AG08395 (cell line): ENCODE results near the gene CRYBG2.
"Not testable (repeated sequence)": the region's sequence is repeated elsewhere in the genome, so short reads cannot be mapped to it uniquely, and the experiment has no call there.

Experiments used
- DNase-seq: peaks from one replicate; pipeline ENCODE4 v3.0.0; 2012; ENCODE audit warnings: mixed read lengths, low spot score

Gene CRYBG2

GRCh38 chr1:26295194-26296138 is 58.5 kb downstream of the CRYBG2 start:
- no peak for DNase-seq

- no peak for DNase-seq
Measured at GRCh38 chr1:26293911-26294463, 59.9 kb downstream of the CRYBG2 start.

GRCh38 chr1:26292735-26293134 is 61.2 kb downstream of the CRYBG2 start:
- DNase-seq: not testable (repeated sequence)

GRCh38 chr1:26291939-26292338 is 62.0 kb downstream of the CRYBG2 start:
- DNase-seq: no peak

- DNase-seq: no peak
Measured at GRCh38 chr1:26291433-26291832, 62.5 kb downstream of the CRYBG2 start.

- DNase-seq: no peak
Measured at GRCh38 chr1:26290882-26291261, 63.1 kb downstream of the CRYBG2 start.

- DNase-seq: no peak
Measured at GRCh38 chr1:26290122-26290881, 63.6 kb downstream of the CRYBG2 start.

- DNase-seq: no peak
Measured at GRCh38 chr1:26289158-26290059, 64.5 kb downstream of the CRYBG2 start.

- DNase-seq: no peak
Measured at GRCh38 chr1:26288311-26288941, 65.5 kb downstream of the CRYBG2 start.

GRCh38 chr1:26287811-26288210 is 66.1 kb downstream of the CRYBG2 start:
- DNase-seq: no peak

GRCh38 chr1:26287033-26287711 is 66.8 kb downstream of the CRYBG2 start:
- DNase-seq: peak; percentile 60

- DNase-seq: no peak
Measured at GRCh38 chr1:26286064-26286416, 67.9 kb downstream of the CRYBG2 start.

- no peak for DNase-seq
Measured at GRCh38 chr1:26285366-26286063, 68.4 kb downstream of the CRYBG2 start.

- DNase-seq: peak; percentile 94
Measured at GRCh38 chr1:26284597-26285347, 69.2 kb downstream of the CRYBG2 start.

- DNase-seq: no peak
Measured at GRCh38 chr1:26283871-26284596, 69.9 kb downstream of the CRYBG2 start.

GRCh38 chr1:26283279-26283853 is 70.6 kb downstream of the CRYBG2 start:
- DNase-seq: peak; percentile 17

- no peak for DNase-seq
Measured at GRCh38 chr1:26282401-26282918, 71.5 kb downstream of the CRYBG2 start.

GRCh38 chr1:26281971-26282370 is 72.0 kb downstream of the CRYBG2 start:
- no peak for DNase-seq
